Subcutaneous abdominal adipose tissue (tissue), 5 donors: ENCODE results near the gene IL1B.

Experiments
- H3K27ac ChIP-seq: one replicate; pipeline ENCODE4 v1.7.0; 2013; ENCODE audit warnings: low read depth, mild to moderate bottlenecking, inconsistent platforms, low read length, moderate library complexity
- H3K27me3 ChIP-seq, 5 donors: one replicate each; pipeline ENCODE4 v1.7.0; 2013; ENCODE audit warnings: low read length in 5 of 5, inconsistent platforms in 1 of 5; ENCODE audit not compliant: control insufficient read depth in 5 of 5, insufficient read depth in 4 of 5
- H3K36me3 ChIP-seq, 5 donors: one replicate each; pipeline ENCODE4 v1.7.0; 2013; ENCODE audit warnings: low read length in 5 of 5; ENCODE audit not compliant: control insufficient read depth in 5 of 5, insufficient read depth in 5 of 5
- H3K4me1 ChIP-seq, 5 donors: one replicate each; pipeline ENCODE4 v1.7.0; 2013; ENCODE audit warnings: low read length in 5 of 5, mild to moderate bottlenecking in 3 of 5, moderate library complexity in 1 of 5; ENCODE audit not compliant: control insufficient read depth in 5 of 5, insufficient read depth in 5 of 5
- H3K4me3 ChIP-seq, 5 donors: one replicate each; pipeline ENCODE4 v1.7.0; 2013; ENCODE audit warnings: low read length in 5 of 5, low read depth in 1 of 5
- H3K9ac ChIP-seq, 5 donors: one replicate each; pipeline ENCODE4 v1.7.0; 2013; ENCODE audit warnings: low read length in 5 of 5, mild to moderate bottlenecking in 4 of 5, moderate library complexity in 3 of 5
- H3K9me3 ChIP-seq, 5 donors: one replicate each; pipeline ENCODE4 v1.7.0; 2013; ENCODE audit warnings: low read length in 5 of 5; ENCODE audit not compliant: control insufficient read depth in 5 of 5
- donor health status: healthy.
- donor health status: healthy.
- donor health status: healthy.
- donor health status: healthy.
- donor health status: healthy.

The IL1B gene

GRCh38 chr2:112819081-112819480, 17.5 kb downstream of the IL1B start:
- no peaks in the 10 kb centered on the region for H3K9me3 ChIP-seq
- no peak overlapping the region for H3K27ac ChIP-seq
- no peaks in the 10 kb centered on the region for H3K36me3 ChIP-seq
- peaks cover 0 to 3% (median 0%) of the 10 kb centered on the region in 5 donors for H3K27me3 ChIP-seq
- no peak overlapping the region for H3K4me3 ChIP-seq
- H3K9ac ChIP-seq, result no peak overlapping the region
- H3K4me1 ChIP-seq, result peaks cover 0 to 11% (median 5%) of the 10 kb centered on the region in 5 donors

- Histone ChIP-seq H3K27ac (no peak overlapping the region), H3K9ac (no peak overlapping the region), H3K36me3 (no peaks in the 10 kb centered on the region), H3K4me1 (peaks cover 0 to 16% (median 4%) of the 10 kb centered on the region in 5 donors), H3K9me3 (no peaks in the 10 kb centered on the region), H3K27me3 (peaks cover 0 to 3% (median 0%) of the 10 kb centered on the region in 5 donors), H3K4me3 (no peak overlapping the region)
Observed at GRCh38 chr2:112818094-112818902, 18.3 kb downstream of the IL1B start.

- Histone ChIP-seq H3K9ac (no peak overlapping the region), H3K9me3 (no peaks in the 10 kb centered on the region), H3K4me3 (no peak overlapping the region), H3K36me3 (no peaks in the 10 kb centered on the region), H3K27ac (no peak overlapping the region), H3K4me1 (peaks cover 3 to 27% (median 16%) of the 10 kb centered on the region in 5 donors), H3K27me3 (peaks cover 0 to 3% (median 0%) of the 10 kb centered on the region in 5 donors)
Observed at GRCh38 chr2:112817082-112817689, 19.4 kb downstream of the IL1B start.

- Histone ChIP-seq H3K4me3 (no peak overlapping the region), H3K9me3 (no peaks in the 10 kb centered on the region), H3K27ac (no peak overlapping the region), H3K36me3 (no peaks in the 10 kb centered on the region), H3K4me1 (peaks cover 6 to 39% (median 27%) of the 10 kb centered on the region in 5 donors), H3K9ac (no peak overlapping the region), H3K27me3 (peaks cover 0 to 3% (median 0%) of the 10 kb centered on the region in 5 donors)
Observed at GRCh38 chr2:112814278-112814677, 22.3 kb downstream of the IL1B start.

- Histone ChIP-seq H3K9me3 (no peaks in the 10 kb centered on the region), H3K27me3 (peaks cover 0 to 3% (median 0%) of the 10 kb centered on the region in 5 donors), H3K9ac (no peak overlapping the region), H3K27ac (no peak overlapping the region), H3K4me3 (no peak overlapping the region), H3K4me1 (peaks cover 6 to 37% (median 25%) of the 10 kb centered on the region in 5 donors), H3K36me3 (no peaks in the 10 kb centered on the region)
Observed at GRCh38 chr2:112813280-112813966, 23.2 kb downstream of the IL1B start.

GRCh38 chr2:112812318-112813267, 24.0 kb downstream of the IL1B start:
- Histone ChIP-seq H3K27me3 (peaks cover 0 to 3% (median 0%) of the 10 kb centered on the region in 5 donors), H3K36me3 (no peaks in the 10 kb centered on the region), H3K9me3 (peaks cover 0 to 2% (median 1%) of the 10 kb centered on the region in 5 donors), H3K27ac (no peak overlapping the region), H3K4me3 (no peak overlapping the region), H3K4me1 (peaks cover 6 to 31% (median 20%) of the 10 kb centered on the region in 5 donors), H3K9ac (no peak overlapping the region)

GRCh38 chr2:112811841-112812306, 24.7 kb downstream of the IL1B start:
- Histone ChIP-seq H3K36me3 (no peaks in the 10 kb centered on the region), H3K9ac (no peak overlapping the region), H3K9me3 (peaks cover 0 to 8% (median 4%) of the 10 kb centered on the region in 5 donors), H3K27me3 (peaks cover 0 to 3% (median 0%) of the 10 kb centered on the region in 5 donors), H3K4me3 (no peak overlapping the region), H3K27ac (peak overlapping the region; percentile 24), H3K4me1 (peaks cover 6 to 31% (median 20%) of the 10 kb centered on the region in 5 donors)

- Histone ChIP-seq H3K27me3 (peaks cover 0 to 3% (median 0%) of the 10 kb centered on the region in 5 donors), H3K27ac (peak overlapping the region; percentile 24), H3K4me1 (peaks cover 6 to 31% (median 20%) of the 10 kb centered on the region in 5 donors), H3K9ac (no peak overlapping the region), H3K36me3 (no peaks in the 10 kb centered on the region), H3K4me3 (no peak overlapping the region), H3K9me3 (peaks cover 0 to 8% (median 4%) of the 10 kb centered on the region in 5 donors)
Observed at GRCh38 chr2:112811276-112811831, 25.2 kb downstream of the IL1B start.

- Histone ChIP-seq H3K27me3 (no peaks in the 10 kb centered on the region), H3K9ac (no peak overlapping the region), H3K9me3 (peaks cover 0 to 8% (median 4%) of the 10 kb centered on the region in 5 donors), H3K36me3 (no peaks in the 10 kb centered on the region), H3K4me1 (peaks cover 6 to 31% (median 20%) of the 10 kb centered on the region in 5 donors), H3K4me3 (no peak overlapping the region), H3K27ac (no peak overlapping the region)
Observed at GRCh38 chr2:112809112-112809511, 27.5 kb downstream of the IL1B start.
